GM19035 (cell line): ENCODE results near the gene INSRR.
A peak's percentile ranks its signal among the peaks of the same experiment; 100 is the strongest.

Experiments
- ATAC-seq: cut with Tn5 transposase; IDR thresholded peaks from one replicate; pipeline ENCODE4 v1.9.1; 2021; ENCODE audit not compliant: unreplicated experiment

INSRR gene

DNA sequence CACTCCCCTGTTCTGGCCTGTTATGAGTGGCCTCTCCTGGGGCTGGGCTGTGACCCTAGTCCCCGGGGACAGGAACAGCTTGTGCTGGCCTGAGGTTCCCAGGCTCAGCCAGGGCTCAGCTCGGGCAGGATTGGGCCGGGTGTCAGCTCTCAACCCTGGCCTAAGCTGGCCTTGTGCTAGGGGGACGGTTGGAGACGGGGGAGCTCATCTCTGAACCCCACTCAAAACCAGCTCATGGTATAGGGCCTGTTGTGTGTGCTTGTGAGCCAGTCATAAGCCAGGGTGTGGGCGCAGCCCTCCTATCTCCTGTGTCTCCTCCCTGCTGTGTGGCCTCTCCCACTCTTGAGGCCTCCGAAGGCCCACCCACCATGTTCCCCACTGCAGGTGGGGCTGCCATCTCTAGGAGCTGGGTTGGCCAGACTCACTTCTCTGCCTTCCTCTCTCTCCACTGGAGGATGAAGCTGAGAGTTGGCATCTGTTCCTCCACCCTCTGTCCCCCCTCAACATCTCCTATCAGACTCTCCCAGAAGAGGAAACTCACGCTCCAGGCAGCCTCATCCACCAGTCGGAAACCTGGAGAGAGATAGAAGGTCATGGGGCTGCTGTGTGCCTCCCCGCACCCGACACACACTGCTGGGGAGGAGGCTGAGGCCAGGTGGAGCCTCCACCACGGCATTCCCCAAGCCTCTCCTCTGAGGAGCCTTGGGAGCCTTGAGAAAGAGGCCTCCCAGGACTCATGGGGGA is 36.0 kb upstream of the INSRR start:
- ATAC-seq, result no peak

DNA sequence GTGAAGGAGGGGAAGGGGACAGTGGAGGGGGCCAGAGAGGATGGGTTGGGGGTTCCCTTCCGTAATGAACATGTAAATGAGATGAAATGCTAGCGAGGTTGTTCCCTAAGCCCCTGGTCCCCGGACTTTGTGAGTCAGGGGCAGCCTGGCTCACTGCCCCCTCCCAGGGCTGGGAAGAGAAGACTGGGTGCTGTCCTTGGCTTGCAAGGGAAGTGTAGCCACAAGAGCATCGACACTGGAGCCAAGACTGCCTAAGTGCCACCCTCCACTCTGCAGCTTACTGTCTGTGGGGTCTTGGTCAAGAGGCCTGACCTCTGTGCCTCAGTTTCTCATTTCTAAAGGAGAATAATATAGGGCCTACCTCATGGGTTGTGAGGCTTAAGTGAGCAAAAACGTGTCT is 35.1 kb upstream of the INSRR start:
- no peak for ATAC-seq

DNA sequence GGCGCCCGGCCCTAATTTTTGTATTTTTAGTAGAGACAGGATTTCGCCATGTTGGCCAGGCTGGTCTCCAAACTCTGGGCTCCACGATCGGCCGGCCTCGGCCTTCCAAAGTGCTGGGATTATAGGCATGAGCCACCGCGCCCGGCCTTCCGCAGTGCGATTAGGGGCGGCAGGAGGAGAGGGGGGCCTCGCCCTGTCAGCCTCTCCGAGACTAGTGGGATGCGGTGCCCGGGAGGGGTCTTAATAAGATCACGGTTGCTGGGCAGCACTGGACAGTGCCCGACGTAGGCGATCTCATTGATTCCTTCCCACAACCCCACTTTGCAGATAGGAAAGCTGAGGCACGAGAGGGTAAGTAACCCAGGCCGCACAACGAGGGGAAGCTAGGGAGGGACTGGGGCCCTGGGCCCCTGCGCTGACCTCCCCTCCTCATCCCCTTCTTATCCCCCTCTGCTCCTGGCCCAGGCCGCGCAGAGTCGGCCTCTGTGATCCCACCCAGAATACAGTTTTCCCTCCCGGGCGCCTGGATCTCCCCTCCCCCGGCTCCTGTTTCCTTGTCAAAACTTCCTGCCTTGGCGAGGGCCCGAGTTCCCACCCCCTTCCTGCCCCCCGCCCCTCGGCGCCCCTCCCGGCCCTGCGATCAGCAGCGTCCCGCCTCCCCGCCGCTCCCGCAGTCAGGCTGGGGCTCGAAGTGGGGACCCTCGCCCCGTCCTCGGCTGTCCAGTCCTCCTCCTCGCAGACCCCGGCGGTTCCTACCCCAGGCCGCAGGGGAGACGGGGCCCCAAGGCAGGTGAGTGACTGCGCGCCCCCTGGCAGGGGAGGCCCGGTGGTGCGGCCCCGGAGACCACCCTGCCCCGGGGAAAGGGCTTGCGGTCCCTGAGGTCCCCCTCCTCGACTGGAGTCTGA is 34.4 kb upstream of the INSRR start, which contains the start of gene PEAR1:
PEAR1 (plus strand) TSS at position 671 of the 906 bp plus-strand sequence. CDS start 10,209 bp downstream, outside the sequence.
- no peak for ATAC-seq

DNA sequence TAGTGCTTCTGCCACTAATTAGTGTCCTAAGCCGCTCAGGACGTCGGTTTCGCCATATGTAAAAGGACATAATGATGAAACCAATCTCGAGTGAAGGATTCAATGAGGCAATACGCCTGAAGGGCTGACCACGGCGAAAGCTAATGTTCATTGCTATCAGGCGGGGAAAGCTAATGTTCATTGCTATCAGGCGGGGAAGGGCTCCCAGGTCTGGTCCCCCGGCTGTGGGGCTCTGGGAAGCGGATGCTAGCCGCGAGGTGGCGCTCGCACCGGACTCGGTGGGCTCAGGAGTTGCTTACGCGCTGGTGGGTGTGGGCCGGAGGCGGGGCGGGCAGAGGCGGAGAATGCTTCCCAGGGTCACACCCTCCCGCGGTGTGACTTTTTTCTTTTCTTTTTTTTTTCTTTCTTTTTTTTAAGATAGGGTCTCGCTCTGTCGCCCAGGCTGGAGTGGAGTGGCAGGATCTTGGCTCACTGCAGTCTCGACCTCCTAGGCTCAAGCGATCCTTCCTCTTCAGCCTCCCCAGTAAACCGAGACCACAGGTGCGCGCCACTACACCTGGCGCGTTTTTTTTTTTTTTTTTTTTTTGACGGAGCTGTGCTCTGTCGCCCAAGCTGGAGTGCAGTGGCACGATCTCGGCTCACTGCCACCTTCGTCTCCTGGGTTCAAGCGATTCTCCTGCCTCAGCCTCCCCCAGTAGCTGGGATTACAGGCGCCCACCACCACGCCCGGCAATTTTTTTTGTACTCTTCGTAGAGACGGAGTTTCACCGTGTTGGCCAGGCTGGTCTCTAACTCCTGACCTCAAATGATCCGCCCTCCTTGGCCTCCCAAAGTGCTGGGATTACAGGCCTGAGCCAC is 33.5 kb upstream of the INSRR start:
- ATAC-seq, result peak; percentile 71

DNA sequence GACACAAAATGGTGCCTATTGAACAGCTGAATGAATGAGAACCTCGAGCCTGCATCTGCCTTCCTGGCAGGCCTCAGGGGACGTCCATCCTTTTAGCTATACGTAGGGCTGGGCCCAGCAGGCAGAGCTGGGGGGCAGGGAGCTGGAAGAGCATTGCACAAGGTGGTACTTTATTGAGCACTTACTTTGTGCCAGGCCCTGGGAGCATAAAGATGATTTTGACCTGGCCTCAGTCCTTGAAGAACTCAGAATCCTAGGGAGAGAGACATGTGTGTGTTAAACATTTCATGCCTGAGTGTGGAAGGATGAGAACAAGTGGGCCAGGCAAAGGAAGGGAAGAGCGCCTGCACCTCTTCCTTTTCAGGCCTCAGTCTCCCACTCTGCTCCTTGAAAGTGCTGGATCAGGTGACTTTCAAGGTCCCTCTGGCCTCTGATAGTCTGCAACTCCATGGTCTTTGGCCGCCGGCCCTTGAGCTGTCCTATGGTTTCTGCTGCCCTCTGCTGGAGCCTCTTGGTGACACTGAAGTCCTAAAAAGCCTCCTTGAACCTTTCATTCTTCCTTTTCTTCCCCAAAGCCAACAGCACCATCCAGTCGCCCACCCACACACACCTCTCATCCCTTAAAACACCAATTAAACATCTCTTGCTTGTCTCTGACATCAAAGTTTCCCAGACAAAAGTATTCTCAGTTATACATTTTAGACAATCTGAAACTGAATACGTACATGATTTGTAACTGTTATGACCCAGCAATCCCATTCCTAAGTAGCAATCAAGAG is 31.1 kb upstream of the INSRR start:
- no peak for ATAC-seq

DNA sequence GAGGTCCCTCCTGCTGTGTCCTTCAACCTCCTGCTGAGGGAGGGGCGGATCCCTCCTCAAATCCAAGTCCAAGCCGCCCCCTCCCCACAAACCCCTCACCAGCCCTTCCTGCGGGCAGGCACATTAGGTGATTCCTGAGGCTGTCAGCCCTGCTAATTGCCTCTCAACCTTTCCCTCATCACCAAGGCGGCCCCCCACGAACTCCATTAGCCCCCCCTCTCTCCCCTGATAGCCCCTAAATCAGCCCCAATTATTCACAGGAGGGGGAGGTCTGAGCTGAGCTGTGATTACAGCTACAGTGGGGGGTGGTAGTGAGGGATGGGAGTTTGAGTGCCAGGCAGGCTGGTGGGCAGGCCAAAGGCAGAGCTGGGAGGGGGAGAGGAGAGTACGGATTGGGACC is 28.8 kb upstream of the INSRR start:
- ATAC-seq, result no peak

DNA sequence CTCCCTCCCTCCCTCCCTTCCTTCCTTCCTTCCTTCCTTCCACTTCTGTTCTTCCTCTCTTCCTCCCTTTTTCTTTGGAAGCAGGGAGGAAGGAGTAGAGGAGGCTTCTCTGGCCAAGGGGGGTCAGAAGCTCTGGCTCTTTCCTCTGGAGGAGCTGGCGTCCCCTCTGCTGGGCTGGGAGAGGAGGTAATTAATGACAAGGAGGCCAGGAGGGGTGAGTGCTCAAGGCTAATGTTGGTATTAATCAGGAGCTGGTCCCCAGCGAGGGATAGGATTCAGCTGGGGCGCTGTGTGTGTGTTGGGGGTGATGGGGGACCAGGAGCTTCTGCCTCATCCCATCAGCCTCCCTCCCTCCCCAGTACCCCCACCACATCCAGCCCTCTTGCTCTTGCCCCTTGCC is 28.4 kb upstream of the INSRR start:
- no peak for ATAC-seq

DNA sequence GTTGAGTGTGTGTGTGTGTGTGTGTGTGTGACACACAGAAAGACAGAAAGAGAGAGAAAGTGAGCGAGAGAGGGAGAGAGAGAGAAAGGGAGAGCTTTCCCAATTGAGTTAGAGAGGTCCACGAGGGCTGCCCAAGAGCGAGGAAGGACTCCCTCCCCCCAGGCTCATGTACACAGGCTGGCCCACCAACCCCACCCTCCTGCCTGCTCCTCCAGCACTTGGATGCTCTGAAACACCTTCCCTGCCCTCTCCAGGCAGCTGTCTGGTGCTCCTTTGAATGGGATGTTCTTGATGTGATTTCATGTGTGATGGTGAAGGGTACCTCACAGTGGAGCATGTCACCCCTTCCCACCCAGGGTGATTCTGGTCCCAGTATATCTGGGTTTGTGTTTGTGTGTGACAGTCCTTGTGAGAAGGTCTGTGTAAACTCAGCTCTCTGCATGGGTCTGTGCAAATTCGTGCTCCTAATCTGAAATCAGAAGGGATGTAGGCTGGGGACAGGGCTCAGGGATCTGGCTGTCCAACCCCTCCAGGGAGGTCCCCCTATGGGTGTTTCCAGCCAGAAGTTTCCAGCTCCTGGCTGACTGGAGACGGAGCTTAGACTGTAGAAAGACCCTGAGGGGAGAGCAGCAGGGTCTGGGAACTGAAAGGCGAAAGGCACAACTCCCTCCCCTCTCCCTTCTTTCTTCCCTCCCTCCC is 27.8 kb upstream of the INSRR start:
- ATAC-seq, result no peak

DNA sequence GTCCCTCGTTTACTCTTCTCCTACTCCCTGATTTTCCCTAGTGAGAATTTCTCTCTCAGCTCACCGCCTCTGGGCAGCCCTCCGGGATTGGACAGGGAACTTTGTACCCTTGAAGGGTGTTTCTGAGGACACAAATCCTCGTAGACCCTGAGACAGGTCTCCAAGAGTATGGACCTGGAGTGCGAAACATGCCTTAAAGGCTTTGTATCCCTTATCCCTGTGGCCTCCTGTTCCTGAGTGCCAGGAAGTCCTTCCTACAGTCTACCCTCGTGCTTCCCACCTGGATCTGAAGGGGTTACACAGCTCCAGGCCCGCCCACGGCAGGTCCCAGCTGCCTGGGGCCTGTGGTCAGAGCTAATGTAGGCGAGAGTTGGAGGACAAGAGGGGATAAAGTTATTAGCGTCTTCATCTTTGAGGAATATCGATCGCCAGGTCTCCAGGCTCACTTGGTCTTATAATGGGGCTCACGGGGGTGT is 27.0 kb upstream of the INSRR start:
- ATAC-seq, result no peak

DNA sequence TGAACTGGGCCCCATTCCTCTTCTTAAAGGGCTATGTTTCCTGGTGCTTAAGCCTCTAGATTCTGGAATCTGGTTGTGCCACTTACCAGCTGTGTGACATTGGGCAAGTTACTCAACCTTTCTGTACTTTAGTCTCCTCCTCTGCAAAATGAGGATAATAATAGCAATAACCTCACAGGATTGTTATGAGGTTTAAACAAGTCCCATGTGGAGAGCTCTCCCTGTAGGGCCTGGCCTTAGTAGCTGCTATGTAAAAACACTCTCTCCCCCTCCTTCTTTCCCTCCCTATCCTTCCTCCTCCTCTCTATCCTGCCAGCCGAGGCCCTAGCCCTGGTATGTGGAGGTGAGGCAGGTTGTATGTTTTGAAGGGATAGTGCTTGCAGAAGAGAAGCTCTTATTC is 26.4 kb upstream of the INSRR start:
- ATAC-seq, result no peak

DNA sequence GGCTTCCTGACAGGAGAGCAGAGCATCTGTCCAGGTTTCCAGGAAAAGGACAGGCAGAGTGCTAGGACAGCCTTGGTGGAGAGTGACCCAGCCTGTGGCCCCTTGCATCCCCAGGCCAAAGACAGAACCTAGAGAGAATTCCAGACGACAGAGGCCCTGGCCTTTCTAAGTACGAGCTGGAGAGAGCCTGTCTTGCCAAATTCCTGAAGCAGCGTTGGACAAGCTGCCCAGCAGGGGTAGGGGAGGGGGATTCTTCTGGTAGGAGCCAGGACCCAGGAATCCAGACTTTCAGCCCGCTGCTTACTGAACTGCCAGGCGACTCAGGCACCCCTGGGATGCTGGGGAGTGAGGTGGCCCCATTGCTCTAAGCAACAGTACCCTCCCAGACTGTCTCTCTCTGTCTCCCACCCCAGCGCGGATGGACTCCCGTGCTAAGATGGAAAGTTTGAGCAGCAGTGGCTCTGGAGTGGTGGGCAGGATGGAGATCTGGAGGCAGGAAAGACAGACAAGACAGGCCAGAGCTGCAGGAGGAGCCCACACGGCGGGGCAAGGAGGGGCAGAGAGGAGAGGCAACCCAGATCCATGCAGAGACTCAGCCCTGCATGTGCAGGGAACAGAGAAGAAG is 25.8 kb upstream of the INSRR start:
- ATAC-seq, result no peak

DNA sequence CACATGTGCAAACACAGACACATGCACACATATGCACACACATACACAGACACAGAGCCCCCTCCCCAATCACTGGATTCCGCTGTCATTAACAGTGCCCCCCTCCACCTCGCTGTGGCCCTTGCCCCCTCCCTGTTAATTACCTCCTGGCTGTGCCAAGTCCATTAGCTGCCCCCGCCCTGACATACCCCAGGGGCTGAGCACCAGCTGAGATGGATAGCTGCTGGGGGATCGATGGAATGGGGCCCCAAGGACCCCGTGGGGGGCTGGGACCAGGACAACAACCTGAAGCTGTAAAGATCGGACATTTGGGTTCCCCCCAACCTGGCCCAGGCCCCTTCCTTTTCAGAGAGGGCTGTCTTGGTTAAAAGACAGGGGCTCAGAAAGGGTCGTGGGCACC is 25.0 kb upstream of the INSRR start:
- no peak for ATAC-seq

DNA sequence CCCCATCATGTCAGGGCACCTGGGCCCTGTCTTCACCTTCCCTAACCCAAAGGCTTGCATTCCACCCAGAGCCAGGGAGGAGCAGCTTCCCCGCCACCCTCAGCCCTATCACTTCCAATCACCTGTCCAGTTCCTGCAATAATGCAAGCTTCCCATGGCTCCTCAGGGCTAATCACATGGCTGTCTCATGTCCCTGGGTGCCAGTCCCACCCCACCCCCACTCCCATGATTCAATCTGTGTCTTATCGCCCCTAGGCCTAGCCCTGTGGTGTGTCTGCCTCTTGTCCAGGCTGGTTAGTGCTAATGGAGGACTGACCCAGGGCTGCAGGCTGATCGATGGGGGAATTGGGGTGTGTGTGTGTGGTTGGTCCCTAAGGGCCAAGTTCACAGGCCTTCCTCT is 23.6 kb upstream of the INSRR start:
- ATAC-seq, result no peak

DNA sequence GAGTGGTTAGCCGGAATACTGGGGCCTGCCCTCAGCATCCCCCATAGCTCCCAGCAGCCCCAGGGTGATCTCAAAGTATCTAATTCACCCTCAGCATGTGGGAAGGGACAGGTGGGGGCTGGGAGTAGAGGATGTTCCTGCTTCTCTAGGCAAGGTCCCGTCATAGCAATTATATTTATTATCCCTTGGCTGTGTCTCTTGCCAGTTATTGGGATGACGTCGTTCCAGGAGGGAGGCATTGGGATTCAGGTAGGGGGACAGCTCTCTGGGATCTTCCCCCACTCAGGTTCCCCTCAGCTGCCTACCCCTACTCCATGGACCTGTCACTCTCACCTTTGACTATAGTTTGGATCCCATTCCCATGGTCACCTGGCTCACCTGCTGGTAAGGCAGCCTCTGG is 22.7 kb upstream of the INSRR start:
- no peak for ATAC-seq

DNA sequence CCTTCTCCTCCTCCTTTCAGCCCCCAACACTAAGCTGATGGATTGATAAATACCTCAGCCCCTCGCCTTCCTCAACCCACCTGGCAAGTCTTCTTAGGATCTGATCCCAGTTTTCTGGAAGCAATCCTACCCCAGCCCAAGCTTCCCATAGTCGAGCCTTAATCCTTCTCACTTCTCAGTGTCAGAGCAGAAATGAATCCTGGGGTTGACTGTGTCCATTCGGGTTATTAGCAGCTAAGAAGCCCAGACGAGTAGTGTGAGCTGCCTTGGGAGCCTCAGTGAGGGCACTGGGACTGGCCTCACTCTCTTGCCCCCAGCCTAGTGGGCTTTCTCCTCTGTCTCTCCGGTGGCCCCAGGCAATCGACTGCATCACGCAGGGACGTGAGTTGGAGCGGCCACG is 22.2 kb upstream of the INSRR start:
- no peak for ATAC-seq

DNA sequence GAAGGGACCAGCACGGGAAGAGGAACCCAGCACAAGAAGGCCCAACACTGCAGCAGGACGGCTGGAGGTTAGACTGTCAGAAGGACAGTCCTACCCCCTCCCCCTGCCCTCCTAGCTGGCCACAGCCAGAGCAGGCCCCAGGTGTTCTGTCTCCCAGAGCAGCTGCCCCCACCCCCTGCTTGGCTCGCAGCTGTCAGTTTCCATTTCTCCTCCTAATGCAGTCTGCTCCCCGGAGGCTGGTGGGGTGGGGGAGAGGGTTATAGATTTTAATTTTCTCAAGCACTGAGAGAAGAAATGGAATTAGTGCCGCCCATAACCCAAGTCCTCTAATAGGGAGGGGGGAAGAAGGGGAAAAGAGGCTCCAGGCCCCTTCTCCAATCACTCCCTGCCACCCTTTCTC is 21.6 kb upstream of the INSRR start:
- ATAC-seq, result no peak

DNA sequence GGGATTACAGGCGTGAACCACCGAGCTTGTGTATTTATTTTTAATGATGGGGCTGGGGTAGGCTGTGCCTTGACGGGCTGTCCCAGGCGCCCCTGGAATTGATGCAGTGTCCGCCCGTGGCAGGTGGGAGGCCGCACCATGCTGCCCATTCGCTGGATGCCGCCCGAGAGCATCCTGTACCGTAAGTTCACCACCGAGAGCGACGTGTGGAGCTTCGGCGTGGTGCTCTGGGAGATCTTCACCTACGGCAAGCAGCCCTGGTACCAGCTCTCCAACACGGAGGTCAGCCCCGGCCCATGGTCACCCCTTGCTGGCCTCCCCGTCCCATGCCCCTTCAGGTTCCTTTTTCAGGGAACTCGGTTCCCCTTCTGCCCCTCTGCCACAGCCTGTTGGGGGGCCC is 21.0 kb upstream of the INSRR start:
- ATAC-seq, result no peak

DNA sequence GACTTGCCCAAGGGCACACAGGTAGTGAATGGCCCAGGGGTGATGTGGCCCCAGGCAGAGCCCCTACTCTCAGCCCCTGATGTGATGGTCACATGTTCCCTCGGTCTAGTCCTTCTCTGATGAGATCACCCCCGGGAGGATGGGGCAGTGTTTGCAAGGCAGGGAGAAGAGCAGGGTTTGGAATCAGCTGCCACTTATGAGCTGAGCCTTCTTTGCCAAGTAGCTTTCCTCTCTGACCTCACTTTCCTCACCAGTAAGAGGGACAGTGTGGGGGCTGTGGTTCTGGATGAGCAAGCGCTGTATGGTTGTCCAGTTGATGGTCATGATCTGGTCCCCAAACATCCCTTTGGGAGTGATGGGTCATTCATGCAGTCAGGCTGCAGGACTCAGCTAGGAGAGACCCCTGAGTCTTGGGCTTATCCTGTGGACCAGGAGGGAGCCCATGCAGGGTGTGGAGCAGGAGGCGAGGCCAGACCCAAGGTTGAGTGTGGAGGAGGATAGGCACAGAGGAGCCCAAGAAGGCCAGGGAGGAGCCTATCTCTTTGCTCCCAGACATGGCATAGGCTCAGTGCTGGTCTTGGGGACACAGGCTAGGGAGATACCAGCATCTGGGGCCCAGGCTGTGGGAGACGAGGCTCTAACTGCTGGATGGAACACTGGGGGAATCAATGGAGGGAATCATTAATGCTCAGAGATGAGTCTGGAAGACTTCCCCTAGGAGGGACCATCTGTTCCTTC is 18.7 kb upstream of the INSRR start:
- ATAC-seq, result no peak

DNA sequence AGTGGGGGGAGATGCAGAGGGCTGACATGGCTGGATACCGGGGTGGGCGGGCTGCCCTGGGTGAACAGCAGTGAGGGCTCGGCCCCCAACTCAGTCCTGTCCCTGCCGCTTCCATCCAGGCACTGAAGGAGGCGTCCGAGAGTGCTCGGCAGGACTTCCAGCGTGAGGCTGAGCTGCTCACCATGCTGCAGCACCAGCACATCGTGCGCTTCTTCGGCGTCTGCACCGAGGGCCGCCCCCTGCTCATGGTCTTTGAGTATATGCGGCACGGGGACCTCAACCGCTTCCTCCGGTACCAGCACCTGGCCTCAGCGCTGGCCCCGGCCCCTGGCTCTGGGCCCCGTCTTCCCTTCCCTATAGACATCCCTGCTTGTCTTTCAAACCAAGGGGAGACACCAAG is 17.4 kb upstream of the INSRR start:
- no peak for ATAC-seq
